ENCODE data around the gene CYP4F2. TPM values are rescaled to one million over a fixed set of nuclear protein-coding genes. Genes with fewer than 3 reads are reported as not detected.

Gene CYP4F2
- total and polyA plus RNA-seq, 9 of the 15 experiments (the other 6 are each of a cell fraction or from before 2014, with no cell fraction given), result 0.10 to 0.56 (median 0.32) TPM; not detected in 2

DNA sequence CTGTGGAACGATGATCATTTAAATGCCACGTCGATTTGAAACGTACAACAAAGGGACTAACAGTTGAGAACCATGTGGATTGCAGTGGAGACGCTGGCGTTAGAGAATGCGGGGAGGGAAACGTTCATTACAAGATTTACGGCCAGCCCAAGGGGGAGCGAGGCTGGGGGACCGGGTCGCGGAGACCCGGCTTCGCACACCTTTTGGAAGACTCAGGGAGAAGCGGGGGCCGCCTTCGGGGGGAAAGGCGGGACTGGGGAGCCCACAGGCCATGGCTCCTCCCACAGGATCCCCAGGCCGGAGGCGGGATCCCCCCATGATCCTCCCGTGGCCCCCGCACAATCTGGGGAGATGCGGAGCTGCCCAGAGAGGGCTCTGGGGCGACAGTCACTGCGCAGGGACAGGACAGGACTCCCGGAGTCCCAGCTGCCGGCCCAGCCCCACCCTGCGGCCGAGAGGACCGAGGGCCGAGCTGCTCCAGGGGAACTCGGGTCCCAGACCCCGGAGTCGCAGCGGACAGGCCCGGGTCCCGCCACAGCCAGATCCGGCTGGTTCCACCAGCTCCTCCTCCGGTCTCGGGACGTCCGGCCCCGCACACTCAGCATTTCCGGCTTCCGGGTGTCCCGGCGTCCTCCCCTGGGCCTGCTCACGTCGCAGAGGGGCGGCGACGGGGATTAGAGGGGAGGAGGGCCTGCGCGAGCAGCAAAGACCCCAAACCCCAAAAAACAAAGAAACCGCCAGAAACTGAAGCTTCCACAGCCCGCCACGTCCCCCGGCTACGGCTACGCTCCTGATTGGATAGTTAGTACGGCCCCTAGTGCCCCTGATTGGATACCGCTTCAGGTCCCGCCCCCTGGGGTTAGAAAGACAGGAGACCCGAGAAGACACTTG, 61.3 kb downstream of the CYP4F2 start (continued):
- TF ChIP-seq, protein P1, sequence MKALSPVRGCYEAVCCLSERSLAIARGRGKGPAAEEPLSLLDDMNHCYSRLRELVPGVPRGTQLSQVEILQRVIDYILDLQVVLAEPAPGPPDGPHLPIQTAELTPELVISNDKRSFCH (CRISPR knock-in tag; IDR thresholded peaks at IDR 0.05), result no peak
- TF ChIP-seq, protein P1 (tag; IDR thresholded peaks at IDR 0.05), result no peak
- TF ChIP-seq CBX1 (IDR thresholded peaks at IDR 0.05; ENCODE audit: low read depth) (peak; percentile 96), WHSC1 (IDR thresholded peaks at IDR 0.05; ENCODE audit: low read length) (no peak), ZBTB7A (IDR thresholded peaks at IDR 0.05; ENCODE audit: borderline replicate concordance, control insufficient read depth, low read depth, low read length) (peak; percentile 98), LARP7 (IDR thresholded peaks at IDR 0.05) (no peak), POLR2A (conservative IDR thresholded peaks at IDR 0.05) (peak; percentile 83), ESRRA (IDR thresholded peaks at IDR 0.05; ENCODE audit: borderline replicate concordance, low read depth) (peak; percentile 65; the same call in 1 of the 2 replicates), HDGF (IDR thresholded peaks at IDR 0.05) (no peak), L3MBTL2 (IDR thresholded peaks at IDR 0.05) (0 out of 2 replicates have a peak, but pooled peaks have one; percentile 31), ZC3H11A (IDR thresholded peaks at IDR 0.05; ENCODE audit: low read depth, low read length) (no peak), MEF2A (IDR thresholded peaks at IDR 0.05; ENCODE audit: control insufficient read depth, low read depth, low read length) (no peak), DMBX1 (CRISPR knock-in tag; IDR thresholded peaks at IDR 0.05; ENCODE audit: borderline replicate concordance) (no peak), POLR3A (IDR thresholded peaks at IDR 0.05; ENCODE audit: borderline replicate concordance, extremely low read depth, insufficient read depth, insufficient read length) (no peak), HDAC6 (IDR thresholded peaks at IDR 0.05; ENCODE audit: low read depth, low read length) (0 out of 2 replicates have a peak, but pooled peaks have one; percentile 27), NFYB (IDR thresholded peaks at IDR 0.05; ENCODE audit: extremely low read depth, insufficient read length) (peak; percentile 99), CCNT2 (IDR thresholded peaks at IDR 0.05; ENCODE audit: borderline replicate concordance, extremely low read depth, insufficient read length, low read depth, low read length) (peak; percentile 85), ZNF830 (CRISPR knock-in tag; IDR thresholded peaks at IDR 0.05) (peak; percentile 47; the same call in 1 of the 2 replicates), SIX5 (IDR thresholded peaks at IDR 0.05; ENCODE audit: borderline replicate concordance in 1 of 2, insufficient read depth in 1 of 2, low read depth in 1 of 2, low read length in 2 of 2) (0 out of 4 replicates have a peak, but pooled peaks of 1 of the 2 experiments have one; percentile 6), CREBBP (IDR thresholded peaks at IDR 0.05; ENCODE audit: low read depth, low read length) (no peak), SREBF1 (IDR thresholded peaks at IDR 0.05; ENCODE audit: borderline replicate concordance, low read depth, low read length) (no peak)

Measured in K562 (cell line).